ENCODE measurements around the gene NKAIN4. TPM values are rescaled to one million over a fixed set of nuclear protein-coding genes. Genes with fewer than 3 reads are reported as not detected.

Gene NKAIN4
- total RNA-seq, 1 donor from 2014 or later: 16.1 TPM

GRCh38 chr20:63280371-63280770 lies 26.1 kb upstream of the NKAIN4 start:
- Mint-ChIP-seq H3K36me3 (peaks cover 2% of the 10 kb centered on the region), H3K27ac (no peak overlapping the region), H3K27me3 (ENCODE audit: low read depth) (no peaks in the 10 kb centered on the region), H3K9me3 (no peaks in the 10 kb centered on the region), H3K4me1 (no peaks in the 10 kb centered on the region), H3K4me3 (no peak overlapping the region)
- TF ChIP-seq CTCF (IDR thresholded peaks at IDR 0.05; ENCODE audit: unreplicated experiment): no peak
- no peak for DNase-seq (ENCODE audit: low spot score in 2 of 2, unreplicated experiment in 2 of 2)

GRCh38 chr20:63279931-63280330 lies 25.7 kb upstream of the NKAIN4 start:
- Mint-ChIP-seq H3K27ac (no peak overlapping the region), H3K4me1 (peaks cover 2% of the 10 kb centered on the region), H3K4me3 (no peak overlapping the region), H3K9me3 (no peaks in the 10 kb centered on the region), H3K27me3 (ENCODE audit: low read depth) (no peaks in the 10 kb centered on the region), H3K36me3 (peaks cover 2% of the 10 kb centered on the region)
- no peak for DNase-seq (ENCODE audit: low spot score in 2 of 2, unreplicated experiment in 2 of 2)
- no peak for TF ChIP-seq CTCF (IDR thresholded peaks at IDR 0.05; ENCODE audit: unreplicated experiment)

- no peaks in the 10 kb centered on the region for H3K36me3 Mint-ChIP-seq
- no peak overlapping the region for H3K27ac Mint-ChIP-seq
- H3K4me1 Mint-ChIP-seq: peaks cover 13% of the 10 kb centered on the region
- H3K27me3 Mint-ChIP-seq (ENCODE audit: low read depth): no peaks in the 10 kb centered on the region
- H3K9me3 Mint-ChIP-seq: no peaks in the 10 kb centered on the region
- no peak for DNase-seq (ENCODE audit: low spot score in 2 of 2, unreplicated experiment in 2 of 2)
- TF ChIP-seq CTCF (IDR thresholded peaks at IDR 0.05; ENCODE audit: unreplicated experiment): no peak
- no peak overlapping the region for H3K4me3 Mint-ChIP-seq
Measured at GRCh38 chr20:63278661-63279060, 24.4 kb upstream of the NKAIN4 start.

GRCh38 chr20:63277466-63278272 lies 23.4 kb upstream of the NKAIN4 start:
- H3K9me3 Mint-ChIP-seq: no peaks in the 10 kb centered on the region
- peaks cover 17% of the 10 kb centered on the region for H3K4me1 Mint-ChIP-seq
- no peak for TF ChIP-seq CTCF (IDR thresholded peaks at IDR 0.05; ENCODE audit: unreplicated experiment)
- no peaks in the 10 kb centered on the region for H3K36me3 Mint-ChIP-seq
- H3K27ac Mint-ChIP-seq: no peak overlapping the region
- no peak for DNase-seq (ENCODE audit: low spot score in 2 of 2, unreplicated experiment in 2 of 2)
- H3K27me3 Mint-ChIP-seq (ENCODE audit: low read depth): no peaks in the 10 kb centered on the region
- H3K4me3 Mint-ChIP-seq: no peak overlapping the region

GRCh38 chr20:63276956-63277355 lies 22.7 kb upstream of the NKAIN4 start:
- no peak overlapping the region for H3K27ac Mint-ChIP-seq
- no peak for TF ChIP-seq CTCF (IDR thresholded peaks at IDR 0.05; ENCODE audit: unreplicated experiment)
- H3K36me3 Mint-ChIP-seq: no peaks in the 10 kb centered on the region
- H3K27me3 Mint-ChIP-seq (ENCODE audit: low read depth): no peaks in the 10 kb centered on the region
- no peak for DNase-seq (ENCODE audit: low spot score in 2 of 2, unreplicated experiment in 2 of 2)
- H3K4me1 Mint-ChIP-seq: peaks cover 17% of the 10 kb centered on the region
- no peak overlapping the region for H3K4me3 Mint-ChIP-seq
- H3K9me3 Mint-ChIP-seq: no peaks in the 10 kb centered on the region
